ENCODE data around the gene LPP. TPM values are rescaled to one million over a fixed set of nuclear protein-coding genes. Genes with fewer than 3 reads are reported as not detected.

Gene LPP
- total RNA-seq, 1 experiment from 2014 or later, result 54.0 TPM

DNA sequence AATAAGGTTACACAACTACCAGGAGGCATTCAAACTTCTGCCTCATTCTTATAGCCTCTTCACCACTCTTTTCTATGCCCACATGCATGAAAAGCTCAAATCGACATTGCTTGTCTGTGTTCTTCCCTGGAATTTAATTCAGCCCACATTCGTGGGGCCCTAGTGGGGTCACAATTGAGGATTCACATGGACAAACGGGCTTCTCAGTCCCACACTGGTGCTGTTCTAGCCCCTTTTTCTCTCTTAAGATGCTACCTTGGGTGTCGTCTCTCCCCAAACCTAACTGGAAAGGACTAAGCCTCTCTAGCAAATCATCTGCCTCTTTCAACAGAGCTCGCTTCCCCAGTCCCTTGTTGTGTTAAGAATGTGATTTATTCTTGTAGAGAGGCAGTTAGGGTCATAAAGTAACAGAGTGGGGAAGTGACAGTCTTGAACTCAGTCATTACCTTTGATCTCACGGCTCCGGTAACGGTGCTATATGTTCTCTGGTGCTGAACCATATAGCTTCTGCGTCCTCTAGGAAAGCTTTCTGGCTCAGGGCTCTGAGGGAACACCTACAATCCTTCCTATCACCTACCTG lies 4.9 kb downstream of the LPP start:
- Histone ChIP-seq H3K27me3 (ENCODE audit: insufficient read depth, low read length) (no peaks in the 10 kb centered on the region), H3K4me3 (replicated peaks in 1 of 2; ENCODE audit: low read depth in 1 of 2, low read length in 2 of 2) (no peak overlapping the region), H2AFZ (ENCODE audit: low read depth, low read length, poor library complexity, severe bottlenecking) (no peak overlapping the region), H3K9ac (ENCODE audit: low read length) (no peak overlapping the region), H3K9me2 (ENCODE audit: insufficient read depth) (no peaks in the 10 kb centered on the region), H3K4me1 (ENCODE audit: control insufficient read depth in 1 of 2, insufficient read depth in 2 of 2, low read length in 2 of 2) (peaks cover 11 to 40% of the 10 kb centered on the region in 2 experiments), H3K36me3 (ENCODE audit: control insufficient read depth in 1 of 2, insufficient read depth in 2 of 2, low read length in 2 of 2) (no peaks in the 10 kb centered on the region), H3K4me2 (ENCODE audit: low read length) (no peak overlapping the region), H4K20me1 (ENCODE audit: insufficient read depth) (no peaks in the 10 kb centered on the region), H3K27ac (ENCODE audit: low read depth, low read length) (no peak overlapping the region), H3K79me2 (ENCODE audit: insufficient read depth, low read length) (peaks cover 85% of the 10 kb centered on the region), H3K9me3 (ENCODE audit: control insufficient read depth in 1 of 2, insufficient read depth in 1 of 2, low read depth in 1 of 2, low read length in 2 of 2) (no peaks in the 10 kb centered on the region)
- TF ChIP-seq, protein P1, sequence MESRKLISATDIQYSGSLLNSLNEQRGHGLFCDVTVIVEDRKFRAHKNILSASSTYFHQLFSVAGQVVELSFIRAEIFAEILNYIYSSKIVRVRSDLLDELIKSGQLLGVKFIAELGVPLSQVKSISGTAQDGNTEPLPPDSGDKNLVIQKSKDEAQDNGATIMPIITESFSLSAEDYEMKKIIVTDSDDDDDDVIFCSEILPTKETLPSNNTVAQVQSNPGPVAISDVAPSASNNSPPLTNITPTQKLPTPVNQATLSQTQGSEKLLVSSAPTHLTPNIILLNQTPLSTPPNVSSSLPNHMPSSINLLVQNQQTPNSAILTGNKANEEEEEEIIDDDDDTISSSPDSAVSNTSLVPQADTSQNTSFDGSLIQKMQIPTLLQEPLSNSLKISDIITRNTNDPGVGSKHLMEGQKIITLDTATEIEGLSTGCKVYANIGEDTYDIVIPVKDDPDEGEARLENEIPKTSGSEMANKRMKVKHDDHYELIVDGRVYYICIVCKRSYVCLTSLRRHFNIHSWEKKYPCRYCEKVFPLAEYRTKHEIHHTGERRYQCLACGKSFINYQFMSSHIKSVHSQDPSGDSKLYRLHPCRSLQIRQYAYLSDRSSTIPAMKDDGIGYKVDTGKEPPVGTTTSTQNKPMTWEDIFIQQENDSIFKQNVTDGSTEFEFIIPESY (IDR thresholded peaks at IDR 0.05; ENCODE audit: extremely low read depth, insufficient replicate concordance, low read length), result no peak
- TF ChIP-seq, protein P2, sequence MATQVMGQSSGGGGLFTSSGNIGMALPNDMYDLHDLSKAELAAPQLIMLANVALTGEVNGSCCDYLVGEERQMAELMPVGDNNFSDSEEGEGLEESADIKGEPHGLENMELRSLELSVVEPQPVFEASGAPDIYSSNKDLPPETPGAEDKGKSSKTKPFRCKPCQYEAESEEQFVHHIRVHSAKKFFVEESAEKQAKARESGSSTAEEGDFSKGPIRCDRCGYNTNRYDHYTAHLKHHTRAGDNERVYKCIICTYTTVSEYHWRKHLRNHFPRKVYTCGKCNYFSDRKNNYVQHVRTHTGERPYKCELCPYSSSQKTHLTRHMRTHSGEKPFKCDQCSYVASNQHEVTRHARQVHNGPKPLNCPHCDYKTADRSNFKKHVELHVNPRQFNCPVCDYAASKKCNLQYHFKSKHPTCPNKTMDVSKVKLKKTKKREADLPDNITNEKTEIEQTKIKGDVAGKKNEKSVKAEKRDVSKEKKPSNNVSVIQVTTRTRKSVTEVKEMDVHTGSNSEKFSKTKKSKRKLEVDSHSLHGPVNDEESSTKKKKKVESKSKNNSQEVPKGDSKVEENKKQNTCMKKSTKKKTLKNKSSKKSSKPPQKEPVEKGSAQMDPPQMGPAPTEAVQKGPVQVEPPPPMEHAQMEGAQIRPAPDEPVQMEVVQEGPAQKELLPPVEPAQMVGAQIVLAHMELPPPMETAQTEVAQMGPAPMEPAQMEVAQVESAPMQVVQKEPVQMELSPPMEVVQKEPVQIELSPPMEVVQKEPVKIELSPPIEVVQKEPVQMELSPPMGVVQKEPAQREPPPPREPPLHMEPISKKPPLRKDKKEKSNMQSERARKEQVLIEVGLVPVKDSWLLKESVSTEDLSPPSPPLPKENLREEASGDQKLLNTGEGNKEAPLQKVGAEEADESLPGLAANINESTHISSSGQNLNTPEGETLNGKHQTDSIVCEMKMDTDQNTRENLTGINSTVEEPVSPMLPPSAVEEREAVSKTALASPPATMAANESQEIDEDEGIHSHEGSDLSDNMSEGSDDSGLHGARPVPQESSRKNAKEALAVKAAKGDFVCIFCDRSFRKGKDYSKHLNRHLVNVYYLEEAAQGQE (IDR thresholded peaks at IDR 0.05; ENCODE audit: low read depth), result no peak
- TF ChIP-seq YY1 (IDR thresholded peaks at IDR 0.05; ENCODE audit: extremely low read depth, insufficient replicate concordance, low read depth, low read length), result no peak
- TF ChIP-seq SIN3A (IDR thresholded peaks at IDR 0.05; ENCODE audit: low read depth), result no peak
- no peak for TF ChIP-seq RAD21 (IDR thresholded peaks at IDR 0.05; ENCODE audit: low read depth)
- TF ChIP-seq CEBPB (IDR thresholded peaks at IDR 0.05; ENCODE audit: low read depth), result no peak
- no peak for TF ChIP-seq POLR2AphosphoS5 (IDR thresholded peaks at IDR 0.05; ENCODE audit: low read depth, low read length)
- TF ChIP-seq TCF7L2 (IDR thresholded peaks at IDR 0.05; ENCODE audit: borderline replicate concordance, extremely low read depth, insufficient read depth, insufficient read length), result no peak
- no peak for TF ChIP-seq ELF1 (IDR thresholded peaks at IDR 0.05; ENCODE audit: borderline replicate concordance, low read depth)
- TF ChIP-seq POLR2A (IDR thresholded peaks at IDR 0.05; ENCODE audit: borderline replicate concordance, extremely low read depth, insufficient read depth, insufficient read length), result no peak
- TF ChIP-seq ZNF274 (IDR thresholded peaks at IDR 0.05; ENCODE audit: low read depth, low read length), result no peak
- TF ChIP-seq FOSL1 (IDR thresholded peaks at IDR 0.05; ENCODE audit: low read depth), result no peak
- TF ChIP-seq EZH2 (IDR thresholded peaks at IDR 0.05), result no peak
- TF ChIP-seq SRF (IDR thresholded peaks at IDR 0.05; ENCODE audit: low read depth), result no peak
- no peak for TF ChIP-seq EZH2phosphoT487 (IDR thresholded peaks at IDR 0.05; ENCODE audit: borderline replicate concordance)
- no peak for TF ChIP-seq SP1 (IDR thresholded peaks at IDR 0.05; ENCODE audit: low read depth)
- TF ChIP-seq MAX (IDR thresholded peaks at IDR 0.05), result no peak
- no peak for TF ChIP-seq CTCF (IDR thresholded peaks at IDR 0.05 in 2 of 3, conservative IDR thresholded peaks at IDR 0.05 in 1 of 3; ENCODE audit: borderline replicate concordance in 1 of 3, insufficient read depth in 1 of 3, low read depth in 2 of 3, low read length in 2 of 3)
- TF ChIP-seq JUND (IDR thresholded peaks at IDR 0.05), result no peak
- ChIA-PET RAD21 (ENCODE audit: low non-redundant PET in 1 of 2, low total read pairs in 2 of 2, uncharacterized antibody in 2 of 2, unreplicated experiment in 2 of 2) (no interaction called here), CTCF (no interaction called here), POLR2A (no interaction called here)
- DNase-seq (ENCODE audit: low read depth, low spot score), result no peak
- BruUV-seq (replicated peaks), result no TSS peak
- intact Hi-C loops (cut with micrococcal nuclease), result no loop called here
- ATAC-seq, result no peak
